ENCODE measurements around the gene TACC2. TPM values are rescaled to one million over a fixed set of nuclear protein-coding genes. Genes with fewer than 3 reads are reported as not detected.

The TACC2 gene
- total and polyA plus RNA-seq, 2 donors (not counting 3 experiments of a cell fraction or from before 2014, with no cell fraction given): 14.4 to 46.2 TPM

GRCh38 chr10:122054048-122055025 is 65.4 kb downstream of the TACC2 start:
- Histone ChIP-seq H2AFZ (ENCODE audit: low read depth, low read length) (no peak overlapping the region), H3K9me1 (replicated peaks; ENCODE audit: control insufficient read depth, extremely low read depth, insufficient read depth, low read length) (no peaks in the 10 kb centered on the region), H3K79me2 (ENCODE audit: control insufficient read depth, insufficient read depth, low read length) (no peaks in the 10 kb centered on the region), H3K4me2 (ENCODE audit: insufficient read depth, low read length) (no peak overlapping the region), H3K4me1 (ENCODE audit: control insufficient read depth, extremely low read depth, insufficient read depth, low read length) (peaks cover 15% of the 10 kb centered on the region), H3K9me3 (replicated peaks; ENCODE audit: control insufficient read depth, insufficient read depth, low read length) (no peaks in the 10 kb centered on the region), H3K4me3 (replicated peaks in 1 of 3; ENCODE audit: insufficient read depth in 1 of 3, low read depth in 1 of 3, low read length in 3 of 3) (no peak overlapping the region), H4K20me1 (replicated peaks; ENCODE audit: control insufficient read depth, extremely low read depth, insufficient read depth, low read length) (no peaks in the 10 kb centered on the region), H3K27me3 (ENCODE audit: control insufficient read depth in 2 of 2, insufficient read depth in 2 of 2, low read length in 2 of 2) (no peaks in the 10 kb centered on the region), H3K27ac (ENCODE audit: insufficient read depth, low read depth, low read length) (no peak overlapping the region), H3K36me3 (ENCODE audit: control insufficient read depth in 2 of 2, extremely low read depth in 1 of 2, insufficient read depth in 2 of 2, low read length in 2 of 2) (no peaks in the 10 kb centered on the region), H3K9ac (replicated peaks; ENCODE audit: extremely low read depth, insufficient read depth, low read length) (no peak overlapping the region)
- TF ChIP-seq FOS (IDR thresholded peaks at IDR 0.05; ENCODE audit: borderline replicate concordance, insufficient read depth, low read length) (no peak), GATA2 (IDR thresholded peaks at IDR 0.05; ENCODE audit: insufficient read depth, insufficient read length, low read depth, low read length) (peak; percentile 69), CTCF (IDR thresholded peaks at IDR 0.05; ENCODE audit: extremely low read depth in 1 of 2, insufficient read depth in 1 of 2, low read depth in 1 of 2, low read length in 2 of 2) (peak; percentile 76 to 86), MAX (IDR thresholded peaks at IDR 0.05; ENCODE audit: insufficient read depth, insufficient read length) (peak; percentile 69), JUN (IDR thresholded peaks at IDR 0.05; ENCODE audit: borderline replicate concordance, insufficient read depth, insufficient read length, low read depth) (no peak), POLR2AphosphoS5 (IDR thresholded peaks at IDR 0.05; ENCODE audit: insufficient read depth, low read depth, low read length) (no peak), POLR2A (IDR thresholded peaks at IDR 0.05; ENCODE audit: low read depth, low read length) (no peak), EZH2 (IDR thresholded peaks at IDR 0.05; ENCODE audit: borderline replicate concordance, low read depth, low read length, severe bottlenecking) (no peak), MYC (IDR thresholded peaks at IDR 0.05; ENCODE audit: low read depth, low read length) (no peak)
- FAIRE-seq: peak; percentile 76
- no TSS peak for BruUV-seq (replicated peaks)
- intact Hi-C loops (cut with micrococcal nuclease): loop anchor here (1.0 to 5.0 kb wide), 9 partner anchors 9 to 1107 kb away; no protein-coding TSS in a partner anchor
- dilution Hi-C loops (cut with MboI; ENCODE audit: extremely low pct_ligation_motif_present, low sequenced_read_pairs): no loop called here
- DNase-seq (ENCODE audit: low read depth, low spot score): peak; percentile 71
- POLR2A ChIA-PET: interaction anchor here (1.6 kb wide), 1 partner anchor 58 kb away, joined by 6 read pairs; no protein-coding TSS in a partner anchor
- CTCF ChIA-PET: interaction anchor here (0.6 to 2.5 kb wide), 31 partner anchors 9 to 511 kb away, joined by 3 to 35 read pairs (median 4); partner anchors contain the start of gene ATE1
